B cell (primary cell): ENCODE measurements around the gene CEP68.

Experiments
- CTCF ChIP-seq: fragments of 200-600 bp; IDR thresholded peaks from one replicate; pipeline ENCODE4 v1.8.0; 2022; ENCODE audit warnings: antibody characterized with exemption, mild to moderate bottlenecking
- EZH2 ChIP-seq: IDR thresholded peaks from 2 replicates; pipeline ENCODE4 v1.6.1; 2012; ENCODE audit warnings: borderline replicate concordance, low read depth, mild to moderate bottlenecking, moderate library complexity, low read length; ENCODE audit not compliant: insufficient read depth, poor library complexity, severe bottlenecking

- TF ChIP-seq CTCF, result no peak
- TF ChIP-seq EZH2, result no peak
Measured at GRCh38 chr2:65019675-65020195, 36.5 kb upstream of the CEP68 start.
